ENCODE data around the gene UGT2B15.
"Not testable (repeated sequence)": the region's sequence is repeated elsewhere in the genome, so short reads cannot be mapped to it uniquely, and the experiment has no call there.

The UGT2B15 gene

GRCh38 chr4:68670479-68670939 is at the start of gene UGT2B15:
Gene UGT2B15 (minus strand): TSS chr4:68670652. CDS start chr4:68670618, 34 bp downstream.
- DNase-seq (ENCODE audit: extremely low spot score); POLR2A ChIA-PET; CTCF ChIA-PET: not testable (repeated sequence)

- no peak for DNase-seq (ENCODE audit: extremely low spot score)
- CTCF ChIA-PET: no interaction called here
These were observed 48.6 kb upstream of the UGT2B15 start for GRCh38 chr4:68719075-68719473.

GRCh38 chr4:68718447-68719074 is 48.1 kb upstream of the UGT2B15 start:
- CTCF ChIA-PET: interaction anchor here (0.6 kb wide), 2 partner anchors 328 to 437 kb away, joined by 3 to 5 read pairs; no protein-coding TSS in a partner anchor
- DNase-seq (ENCODE audit: extremely low spot score): no peak
- POLR2A ChIA-PET: no interaction called here
- TF ChIP-seq LEF1 (IDR thresholded peaks at IDR 0.05; ENCODE audit: borderline replicate concordance) (no peak), FOXK2 (IDR thresholded peaks at IDR 0.05) (no peak), SP1 (IDR thresholded peaks at IDR 0.05) (no peak), FOXA1 (IDR thresholded peaks at IDR 0.05) (no peak), ZNF384 (IDR thresholded peaks at IDR 0.05) (no peak), TARDBP (IDR thresholded peaks at IDR 0.05) (no peak), FOXM1 (IDR thresholded peaks at IDR 0.05; ENCODE audit: borderline replicate concordance) (no peak), HDGF (IDR thresholded peaks at IDR 0.05; ENCODE audit: borderline replicate concordance) (no peak), PKNOX1 (IDR thresholded peaks at IDR 0.05) (no peak), CTBP1 (IDR thresholded peaks at IDR 0.05; ENCODE audit: borderline replicate concordance) (no peak), BHLHE40 (IDR thresholded peaks at IDR 0.05; ENCODE audit: borderline replicate concordance) (no peak), ELF4 (IDR thresholded peaks at IDR 0.05) (no peak)

More at GRCh38 chr4:68719075-68719473, 48.6 kb upstream of the UGT2B15 start:
- POLR2A ChIA-PET: no interaction called here
- TF ChIP-seq CTBP1 (IDR thresholded peaks at IDR 0.05; ENCODE audit: borderline replicate concordance) (no peak), FOXK2 (IDR thresholded peaks at IDR 0.05) (no peak), PKNOX1 (IDR thresholded peaks at IDR 0.05) (no peak), SUZ12 (IDR thresholded peaks at IDR 0.05) (no peak), BHLHE40 (IDR thresholded peaks at IDR 0.05; ENCODE audit: borderline replicate concordance) (no peak), FOXM1 (IDR thresholded peaks at IDR 0.05; ENCODE audit: borderline replicate concordance) (no peak), ARNT (IDR thresholded peaks at IDR 0.05) (no peak), NFRKB (IDR thresholded peaks at IDR 0.05) (no peak), ELF4 (IDR thresholded peaks at IDR 0.05) (no peak), FOXA1 (IDR thresholded peaks at IDR 0.05) (no peak), ZNF384 (IDR thresholded peaks at IDR 0.05) (no peak), L3MBTL2 (conservative IDR thresholded peaks at IDR 0.05) (no peak), HDGF (IDR thresholded peaks at IDR 0.05; ENCODE audit: borderline replicate concordance) (no peak), TARDBP (IDR thresholded peaks at IDR 0.05) (no peak), SP1 (IDR thresholded peaks at IDR 0.05) (no peak), LEF1 (IDR thresholded peaks at IDR 0.05; ENCODE audit: borderline replicate concordance) (no peak)

GRCh38 chr4:68717999-68718398 is 47.5 kb upstream of the UGT2B15 start:
- no peak for TF ChIP-seq FOXM1 (IDR thresholded peaks at IDR 0.05; ENCODE audit: borderline replicate concordance)
- TF ChIP-seq BHLHE40 (IDR thresholded peaks at IDR 0.05; ENCODE audit: borderline replicate concordance): no peak
- TF ChIP-seq ARNT (IDR thresholded peaks at IDR 0.05): no peak
- TF ChIP-seq TARDBP (IDR thresholded peaks at IDR 0.05): no peak
- TF ChIP-seq PKNOX1 (IDR thresholded peaks at IDR 0.05): no peak
- no peak for TF ChIP-seq ELF4 (IDR thresholded peaks at IDR 0.05)
- no peak for TF ChIP-seq L3MBTL2 (conservative IDR thresholded peaks at IDR 0.05)
- TF ChIP-seq CTBP1 (IDR thresholded peaks at IDR 0.05; ENCODE audit: borderline replicate concordance): no peak
- no peak for TF ChIP-seq LEF1 (IDR thresholded peaks at IDR 0.05; ENCODE audit: borderline replicate concordance)
- TF ChIP-seq FOXK2 (IDR thresholded peaks at IDR 0.05): no peak
- TF ChIP-seq ZNF384 (IDR thresholded peaks at IDR 0.05): no peak
- TF ChIP-seq FOXA1 (IDR thresholded peaks at IDR 0.05): no peak
- no peak for TF ChIP-seq SP1 (IDR thresholded peaks at IDR 0.05)
- TF ChIP-seq SUZ12 (IDR thresholded peaks at IDR 0.05): no peak
- TF ChIP-seq HDGF (IDR thresholded peaks at IDR 0.05; ENCODE audit: borderline replicate concordance): no peak
- ChIA-PET CTCF (interaction anchor here (0.6 kb wide), 2 partner anchors 328 to 438 kb away, joined by 3 to 5 read pairs; no protein-coding TSS in a partner anchor), POLR2A (no interaction called here)
- DNase-seq (ENCODE audit: extremely low spot score): no peak

- DNase-seq (ENCODE audit: extremely low spot score): no peak
- ChIA-PET CTCF (no interaction called here), POLR2A (no interaction called here)
These were observed 43.9 kb upstream of the UGT2B15 start for GRCh38 chr4:68714400-68714799.

GRCh38 chr4:68712207-68712606 is 41.8 kb upstream of the UGT2B15 start:
- TF ChIP-seq ARNT (IDR thresholded peaks at IDR 0.05) (no peak), NFRKB (IDR thresholded peaks at IDR 0.05) (no peak), SP1 (IDR thresholded peaks at IDR 0.05) (no peak), FOXK2 (IDR thresholded peaks at IDR 0.05) (no peak), CTBP1 (IDR thresholded peaks at IDR 0.05; ENCODE audit: borderline replicate concordance) (no peak), L3MBTL2 (conservative IDR thresholded peaks at IDR 0.05) (no peak), BHLHE40 (IDR thresholded peaks at IDR 0.05; ENCODE audit: borderline replicate concordance) (no peak), FOXM1 (IDR thresholded peaks at IDR 0.05; ENCODE audit: borderline replicate concordance) (no peak), ELF4 (IDR thresholded peaks at IDR 0.05) (no peak), FOXA1 (IDR thresholded peaks at IDR 0.05) (no peak), HDGF (IDR thresholded peaks at IDR 0.05; ENCODE audit: borderline replicate concordance) (no peak), LEF1 (IDR thresholded peaks at IDR 0.05; ENCODE audit: borderline replicate concordance) (no peak), ZNF384 (IDR thresholded peaks at IDR 0.05) (no peak), PKNOX1 (IDR thresholded peaks at IDR 0.05) (no peak), TARDBP (IDR thresholded peaks at IDR 0.05) (no peak), SUZ12 (IDR thresholded peaks at IDR 0.05) (no peak)
- ChIA-PET POLR2A (no interaction called here), CTCF (no interaction called here)
- no peak for DNase-seq (ENCODE audit: extremely low spot score)

More at GRCh38 chr4:68714400-68714799, 43.9 kb upstream of the UGT2B15 start:
- no peak for TF ChIP-seq HDGF (IDR thresholded peaks at IDR 0.05; ENCODE audit: borderline replicate concordance)
- TF ChIP-seq ARNT (IDR thresholded peaks at IDR 0.05): no peak
- no peak for TF ChIP-seq ZNF384 (IDR thresholded peaks at IDR 0.05)
- TF ChIP-seq CTBP1 (IDR thresholded peaks at IDR 0.05; ENCODE audit: borderline replicate concordance): no peak
- TF ChIP-seq SUZ12 (IDR thresholded peaks at IDR 0.05): no peak
- TF ChIP-seq FOXA1 (IDR thresholded peaks at IDR 0.05): no peak
- no peak for TF ChIP-seq FOXM1 (IDR thresholded peaks at IDR 0.05; ENCODE audit: borderline replicate concordance)
- TF ChIP-seq SP1 (IDR thresholded peaks at IDR 0.05): no peak
- TF ChIP-seq L3MBTL2 (conservative IDR thresholded peaks at IDR 0.05): no peak
- no peak for TF ChIP-seq BHLHE40 (IDR thresholded peaks at IDR 0.05; ENCODE audit: borderline replicate concordance)
- no peak for TF ChIP-seq NFRKB (IDR thresholded peaks at IDR 0.05)
